NOMO-1 (cell line): Measurements from ENCODE around the gene HYAL4.
"Not testable (repeated sequence)": the region's sequence is repeated elsewhere in the genome, so short reads cannot be mapped to it uniquely, and the experiment has no call there.

Experiments
- DNase-seq, 2 experiments: peaks; one replicate each; lab custom pipeline; 2025; ENCODE audit not compliant: unreplicated experiment in 2 of 2; lab: John Stamatoyannopoulos, UW

The HYAL4 gene

GRCh38 chr7:123888192-123888591, 43.2 kb downstream of the HYAL4 start:
- no peak for DNase-seq

- DNase-seq = not testable (repeated sequence)
Observed at GRCh38 chr7:123894753-123895152, 49.8 kb downstream of the HYAL4 start.

GRCh38 chr7:123901101-123901500, 56.1 kb downstream of the HYAL4 start:
- DNase-seq = no peak

- no peak for DNase-seq
Observed at GRCh38 chr7:123905714-123906113, 60.7 kb downstream of the HYAL4 start.

GRCh38 chr7:123916240-123916724, 71.3 kb downstream of the HYAL4 start:
- no peak for DNase-seq

DNA sequence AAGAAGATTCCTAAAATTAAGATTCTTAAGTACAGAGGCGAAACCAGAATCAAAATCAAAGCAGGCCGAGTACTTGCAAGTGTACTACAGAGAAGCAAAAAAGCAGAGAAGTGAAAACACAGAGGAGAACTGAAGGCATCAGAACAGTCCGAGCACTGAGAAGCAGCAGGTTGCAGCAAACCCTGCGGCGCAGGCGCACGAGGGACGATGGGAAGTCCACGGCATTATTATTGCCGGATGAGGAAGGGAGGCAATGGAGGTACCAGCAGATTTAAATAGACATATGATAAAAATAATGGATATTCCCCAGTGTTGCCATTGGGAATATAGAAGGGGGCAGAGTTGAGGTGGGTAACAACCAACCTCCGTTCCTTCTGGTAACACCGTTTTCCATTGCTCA, 72.9 kb downstream of the HYAL4 start:
- DNase-seq = no peak

DNA sequence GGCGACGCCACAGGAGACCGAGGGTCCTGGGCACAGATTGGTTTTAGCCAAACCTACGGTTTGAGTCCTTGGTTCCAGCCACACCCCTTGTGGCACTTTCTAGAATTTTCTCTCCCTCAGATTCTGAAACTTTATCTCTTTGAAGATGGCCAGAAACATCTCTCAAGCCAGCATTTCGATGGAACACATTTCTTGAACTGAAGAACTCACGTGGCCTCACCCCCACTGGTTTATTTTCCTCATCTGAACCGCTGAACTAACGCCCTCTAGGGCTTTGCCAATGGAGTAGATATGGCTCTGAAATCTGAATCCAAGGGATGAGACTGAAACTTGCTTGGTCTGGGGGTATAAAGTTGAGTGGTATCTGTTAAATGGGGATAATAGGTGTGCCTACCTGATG, 73.3 kb downstream of the HYAL4 start:
- DNase-seq = no peak

GRCh38 chr7:123923599-123923998, 78.6 kb downstream of the HYAL4 start:
- no peak for DNase-seq

- DNase-seq = no peak
Observed at GRCh38 chr7:123924941-123925340, 80.0 kb downstream of the HYAL4 start, which contains the start of gene SPAM1. Gene SPAM1 (plus strand): TSS chr7:123925241. CDS start chr7:123953571, 28,330 bp downstream.
